Measurements from ENCODE around the gene THPO.

DNA sequence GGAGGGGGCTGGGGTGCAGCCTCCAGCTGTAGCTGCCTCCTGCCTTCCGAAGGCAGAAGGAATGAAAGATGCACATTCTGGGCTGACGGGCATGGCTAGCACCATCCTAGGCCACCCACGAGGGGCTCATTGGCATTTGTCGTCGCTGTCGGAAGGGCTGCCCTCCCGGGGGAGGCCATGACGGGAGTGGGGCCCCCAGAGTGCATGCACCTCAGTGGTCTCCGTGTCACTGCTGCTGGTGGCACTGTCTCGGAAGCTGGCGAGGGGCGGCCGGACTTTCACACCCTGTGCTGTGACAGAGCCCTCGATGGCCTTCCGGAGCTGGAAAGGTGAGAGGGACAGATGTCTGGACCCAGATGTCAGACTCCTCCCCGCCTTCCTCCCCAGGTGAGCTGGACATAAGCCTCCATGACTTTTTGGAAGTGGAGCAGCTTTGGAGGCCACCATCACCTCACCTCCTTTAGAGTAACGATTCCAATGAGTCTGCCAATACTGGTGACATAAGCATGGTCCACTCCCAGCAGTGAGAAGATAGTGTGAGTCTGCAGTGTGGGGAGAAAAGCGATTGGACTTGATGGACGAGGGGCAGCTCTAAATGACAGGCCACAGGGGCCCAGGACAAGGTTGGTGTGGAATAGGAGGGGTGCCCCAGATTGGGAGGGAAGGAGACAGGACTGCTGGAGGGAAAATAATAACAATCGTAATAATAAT is 31.4 kb downstream of the THPO start:
- no peak for TF ChIP-seq CTCF (IDR thresholded peaks at IDR 0.05)
- TF ChIP-seq EZH2 (IDR thresholded peaks at IDR 0.05; ENCODE audit: borderline replicate concordance, insufficient read depth, low read depth, low read length, poor library complexity, severe bottlenecking): no peak
